C4-2B (cell line): ENCODE results near the gene SERTAD1.
"Not testable (repeated sequence)": the region's sequence is repeated elsewhere in the genome, so short reads cannot be mapped to it uniquely, and the experiment has no call there.

Experiments used
- ZFX ChIP-seq: fragments of 450-650 bp; IDR thresholded peaks from 2 replicates; pipeline ENCODE4 v1.6.1; 2017
- TF ChIP-seq, protein P1 (sequence below): fragments of 450-650 bp; conservative IDR thresholded peaks from 2 replicates; pipeline ENCODE4 v1.5.1; 2017; ENCODE audit warnings: mild to moderate bottlenecking

- TF ChIP-seq, protein P1, sequence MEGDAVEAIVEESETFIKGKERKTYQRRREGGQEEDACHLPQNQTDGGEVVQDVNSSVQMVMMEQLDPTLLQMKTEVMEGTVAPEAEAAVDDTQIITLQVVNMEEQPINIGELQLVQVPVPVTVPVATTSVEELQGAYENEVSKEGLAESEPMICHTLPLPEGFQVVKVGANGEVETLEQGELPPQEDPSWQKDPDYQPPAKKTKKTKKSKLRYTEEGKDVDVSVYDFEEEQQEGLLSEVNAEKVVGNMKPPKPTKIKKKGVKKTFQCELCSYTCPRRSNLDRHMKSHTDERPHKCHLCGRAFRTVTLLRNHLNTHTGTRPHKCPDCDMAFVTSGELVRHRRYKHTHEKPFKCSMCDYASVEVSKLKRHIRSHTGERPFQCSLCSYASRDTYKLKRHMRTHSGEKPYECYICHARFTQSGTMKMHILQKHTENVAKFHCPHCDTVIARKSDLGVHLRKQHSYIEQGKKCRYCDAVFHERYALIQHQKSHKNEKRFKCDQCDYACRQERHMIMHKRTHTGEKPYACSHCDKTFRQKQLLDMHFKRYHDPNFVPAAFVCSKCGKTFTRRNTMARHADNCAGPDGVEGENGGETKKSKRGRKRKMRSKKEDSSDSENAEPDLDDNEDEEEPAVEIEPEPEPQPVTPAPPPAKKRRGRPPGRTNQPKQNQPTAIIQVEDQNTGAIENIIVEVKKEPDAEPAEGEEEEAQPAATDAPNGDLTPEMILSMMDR, result not testable (repeated sequence)
- TF ChIP-seq ZFX, result not testable (repeated sequence)
Measured at GRCh38 chr19:40428197-40428596, 2.4 kb upstream of the SERTAD1 start.
